HEK293T (cell line): ENCODE data around the gene ZBTB21.

ENCODE experiments used
- CTCF ChIA-PET: fragments of 350-600 bp; formaldehyde crosslinking; extraction: SDS; loops from one replicate; lab custom pipeline; 2021; ENCODE audit warnings: antibody characterized with exemption, inconsistent platforms; lab: Yijun Ruan, JAX
- POLR2A ChIA-PET: fragments of 350-600 bp; formaldehyde crosslinking; extraction: SDS; loops from one replicate; lab custom pipeline; 2020; ENCODE audit warnings: antibody characterized with exemption, inconsistent platforms; lab: Yijun Ruan, JAX
- DNase-seq: peaks from one replicate; pipeline ENCODE4 v3.0.0; 2012; ENCODE audit warnings: mixed read lengths; ENCODE audit errors: extremely low spot score
- ARNT ChIP-seq: fragments of 450-650 bp; IDR thresholded peaks from 2 replicates; pipeline ENCODE4 v1.6.1; 2017; ENCODE audit warnings: mild to moderate bottlenecking
- BHLHE40 ChIP-seq: fragments of 450-650 bp; IDR thresholded peaks from 2 replicates; pipeline ENCODE4 v1.6.1; 2016; ENCODE audit warnings: mild to moderate bottlenecking, moderate library complexity, borderline replicate concordance
- CTBP1 ChIP-seq: fragments of 450-650 bp; IDR thresholded peaks from 2 replicates; pipeline ENCODE4 v1.6.1; 2016; ENCODE audit warnings: borderline replicate concordance
- ELF4 ChIP-seq: fragments of 450-650 bp; IDR thresholded peaks from 2 replicates; pipeline ENCODE4 v1.6.1; 2017; ENCODE audit warnings: antibody characterized with exemption
- FOXA1 ChIP-seq: fragments of 450-650 bp; IDR thresholded peaks from 2 replicates; pipeline ENCODE4 v1.6.1; 2016; ENCODE audit warnings: mild to moderate bottlenecking
- FOXK2 ChIP-seq: fragments of 450-650 bp; IDR thresholded peaks from 2 replicates; pipeline ENCODE4 v1.6.1; 2016; ENCODE audit warnings: mild to moderate bottlenecking
- FOXM1 ChIP-seq: fragments of 450-650 bp; IDR thresholded peaks from 2 replicates; pipeline ENCODE4 v1.6.1; 2017; ENCODE audit warnings: mild to moderate bottlenecking, borderline replicate concordance
- HDGF ChIP-seq: fragments of 450-650 bp; IDR thresholded peaks from 2 replicates; pipeline ENCODE4 v1.6.1; 2017; ENCODE audit warnings: antibody characterized with exemption, borderline replicate concordance
- L3MBTL2 ChIP-seq: fragments of 450-650 bp; conservative IDR thresholded peaks from 2 replicates; pipeline ENCODE4 v1.6.1; 2016; ENCODE audit warnings: mild to moderate bottlenecking
- LEF1 ChIP-seq: fragments of 450-650 bp; IDR thresholded peaks from 2 replicates; pipeline ENCODE4 v1.6.1; 2017; ENCODE audit warnings: mild to moderate bottlenecking, borderline replicate concordance
- NFRKB ChIP-seq: fragments of 450-650 bp; IDR thresholded peaks from 2 replicates; pipeline ENCODE4 v1.6.1; 2016; ENCODE audit warnings: mild to moderate bottlenecking, moderate library complexity
- PKNOX1 ChIP-seq: fragments of 450-650 bp; IDR thresholded peaks from 2 replicates; pipeline ENCODE4 v1.6.1; 2016
- SP1 ChIP-seq: fragments of 450-650 bp; IDR thresholded peaks from 2 replicates; pipeline ENCODE4 v1.6.1; 2017
- SUZ12 ChIP-seq: fragments of 450-650 bp; IDR thresholded peaks from 2 replicates; pipeline ENCODE4 v1.6.1; 2016; ENCODE audit warnings: mild to moderate bottlenecking
- TARDBP ChIP-seq: fragments of 450-650 bp; IDR thresholded peaks from 2 replicates; pipeline ENCODE4 v1.6.1; 2016
- ZNF384 ChIP-seq: fragments of 450-650 bp; IDR thresholded peaks from 2 replicates; pipeline ENCODE4 v1.6.1; 2016

The ZBTB21 gene

GRCh38 chr21:41966872-41967621, 43.1 kb downstream of the ZBTB21 start:
- ChIA-PET CTCF (no interaction called here), POLR2A (no interaction called here)
- TF ChIP-seq ZNF384 (no peak), CTBP1 (no peak), SP1 (no peak), FOXM1 (no peak), FOXA1 (no peak), PKNOX1 (no peak), BHLHE40 (no peak), NFRKB (no peak), SUZ12 (no peak), LEF1 (no peak)
- DNase-seq, result no peak

GRCh38 chr21:41966041-41966833, 43.9 kb downstream of the ZBTB21 start:
- no peak for DNase-seq
- ChIA-PET CTCF (no interaction called here), POLR2A (no interaction called here)
- TF ChIP-seq CTBP1 (no peak), NFRKB (no peak), FOXK2 (no peak), FOXM1 (no peak), L3MBTL2 (no peak), SUZ12 (no peak), HDGF (no peak), PKNOX1 (no peak), TARDBP (no peak), BHLHE40 (no peak), ARNT (no peak), ELF4 (no peak)

GRCh38 chr21:41965461-41966013, 44.6 kb downstream of the ZBTB21 start:
- TF ChIP-seq L3MBTL2, result no peak
- no peak for TF ChIP-seq ARNT
- TF ChIP-seq PKNOX1, result no peak
- TF ChIP-seq HDGF, result no peak
- no peak for TF ChIP-seq FOXK2
- no peak for TF ChIP-seq FOXA1
- TF ChIP-seq BHLHE40, result no peak
- no peak for TF ChIP-seq SUZ12
- TF ChIP-seq ZNF384, result no peak
- no peak for TF ChIP-seq ELF4
- TF ChIP-seq FOXM1, result no peak
- TF ChIP-seq SP1, result no peak
- TF ChIP-seq CTBP1, result no peak
- no peak for TF ChIP-seq LEF1
- no peak for TF ChIP-seq TARDBP
- no peak for TF ChIP-seq NFRKB
- ChIA-PET POLR2A (no interaction called here), CTCF (no interaction called here)
- no peak for DNase-seq

- POLR2A ChIA-PET, result no interaction called here
- CTCF ChIA-PET, result no interaction called here
- no peak for TF ChIP-seq LEF1
- no peak for DNase-seq
These were observed 45.1 kb downstream of the ZBTB21 start for GRCh38 chr21:41965045-41965444.

GRCh38 chr21:41964171-41964570, 46.0 kb downstream of the ZBTB21 start:
- ChIA-PET POLR2A (no interaction called here), CTCF (no interaction called here)
- TF ChIP-seq HDGF (no peak), BHLHE40 (no peak), L3MBTL2 (no peak), FOXA1 (no peak), FOXM1 (no peak), ARNT (no peak), ELF4 (no peak), SUZ12 (no peak), ZNF384 (no peak), PKNOX1 (no peak), CTBP1 (no peak), NFRKB (no peak), FOXK2 (no peak), LEF1 (no peak), TARDBP (no peak), SP1 (no peak)
- no peak for DNase-seq
